ENCODE data around the gene ABCC4.

ABCC4 gene

GRCh38 chr13:95121516-95121915, 179.7 kb downstream of the ABCC4 start:
- DNase-seq (ENCODE audit: low read depth in 1 of 2, low spot score in 1 of 2), result no peak

- no peak for DNase-seq (ENCODE audit: low read depth in 1 of 2, low spot score in 1 of 2)
These were observed 180.6 kb downstream of the ABCC4 start for GRCh38 chr13:95120650-95121049.

- no peak for DNase-seq (ENCODE audit: low read depth in 1 of 2, low spot score in 1 of 2)
These were observed 182.5 kb downstream of the ABCC4 start for GRCh38 chr13:95118541-95119324.

GRCh38 chr13:95117092-95117491, 184.2 kb downstream of the ABCC4 start:
- no peak for DNase-seq (ENCODE audit: low read depth in 1 of 2, low spot score in 1 of 2)

- no peak for DNase-seq (ENCODE audit: low read depth in 1 of 2, low spot score in 1 of 2)
These were observed 185.7 kb downstream of the ABCC4 start for GRCh38 chr13:95115525-95115924.

GRCh38 chr13:95113601-95114000, 187.7 kb downstream of the ABCC4 start:
- no peak for DNase-seq (ENCODE audit: low read depth in 1 of 2, low spot score in 1 of 2)

- DNase-seq (ENCODE audit: low read depth in 1 of 2, low spot score in 1 of 2), result no peak
These were observed 188.4 kb downstream of the ABCC4 start for GRCh38 chr13:95112883-95113282.

- no peak for DNase-seq (ENCODE audit: low read depth in 1 of 2, low spot score in 1 of 2)
These were observed 189.6 kb downstream of the ABCC4 start for GRCh38 chr13:95111608-95112007.

GRCh38 chr13:95106562-95106961, 194.7 kb downstream of the ABCC4 start:
- no peak for DNase-seq (ENCODE audit: low read depth in 1 of 2, low spot score in 1 of 2)

- no peak for DNase-seq (ENCODE audit: low read depth in 1 of 2, low spot score in 1 of 2)
These were observed 200.5 kb downstream of the ABCC4 start for GRCh38 chr13:95100525-95101433.

- DNase-seq (ENCODE audit: low read depth in 1 of 2, low spot score in 1 of 2), result no peak
These were observed 201.7 kb downstream of the ABCC4 start for GRCh38 chr13:95099541-95099940.

GRCh38 chr13:95098916-95099315, 202.3 kb downstream of the ABCC4 start:
- DNase-seq (ENCODE audit: low read depth in 1 of 2, low spot score in 1 of 2), result no peak

GRCh38 chr13:95091755-95092154, 209.5 kb downstream of the ABCC4 start:
- DNase-seq (ENCODE audit: low read depth in 1 of 2, low spot score in 1 of 2), result no peak

GRCh38 chr13:95087746-95088305, 213.4 kb downstream of the ABCC4 start:
- no peak for DNase-seq (ENCODE audit: low read depth in 1 of 2, low spot score in 1 of 2)

- no peak for DNase-seq (ENCODE audit: low read depth in 1 of 2, low spot score in 1 of 2)
These were observed 214.5 kb downstream of the ABCC4 start for GRCh38 chr13:95086761-95087160.

GRCh38 chr13:95083758-95084157, 217.5 kb downstream of the ABCC4 start:
- no peak for DNase-seq (ENCODE audit: low read depth in 1 of 2, low spot score in 1 of 2)

- DNase-seq (ENCODE audit: low read depth in 1 of 2, low spot score in 1 of 2), result no peak
These were observed 218.2 kb downstream of the ABCC4 start for GRCh38 chr13:95083066-95083465.

- DNase-seq (ENCODE audit: low read depth in 1 of 2, low spot score in 1 of 2), result no peak
These were observed 225.7 kb downstream of the ABCC4 start for GRCh38 chr13:95075506-95075905.

- no peak for DNase-seq (ENCODE audit: low read depth in 1 of 2, low spot score in 1 of 2)
These were observed 226.4 kb downstream of the ABCC4 start for GRCh38 chr13:95074820-95075219.

- no peak for DNase-seq (ENCODE audit: low read depth in 1 of 2, low spot score in 1 of 2)
These were observed 227.4 kb downstream of the ABCC4 start for GRCh38 chr13:95073747-95074311.

GRCh38 chr13:95067303-95067702, 233.9 kb downstream of the ABCC4 start:
- no peak for DNase-seq (ENCODE audit: low read depth in 1 of 2, low spot score in 1 of 2)

All from activated CD4-positive, alpha-beta T cell treated with anti-CD3 and anti-CD28 coated beads, Interleukin-2, amount 50 U/mL, for 24 hours (primary cell).